A673 (cell line): ENCODE data around the gene SPOCD1. TPM values are rescaled to one million over a fixed set of nuclear protein-coding genes. Genes with fewer than 3 reads are reported as not detected.
"Not testable (repeated sequence)": the region's sequence is repeated elsewhere in the genome, so short reads cannot be mapped to it uniquely, and the experiment has no call there.

Experiments
- BruUV-seq: library from RNA; stranded (reverse); fragments of 400-500 nt; replicated peaks from 2 replicates; lab custom pipeline; 2021; lab: Mats Ljungman, UMichigan
- CTCF ChIA-PET: fragments of 300-600 bp; sonication (Branson Sonifier 250); formaldehyde crosslinking; loops from one replicate; lab custom pipeline; 2022; ENCODE audit warnings: antibody characterized with exemption; lab: Charles Lee
- POLR2A ChIA-PET: fragments of 300-600 bp; sonication (Branson Sonifier 250); formaldehyde crosslinking; loops from one replicate; lab custom pipeline; 2022; ENCODE audit warnings: antibody characterized with exemption; ENCODE audit not compliant: low non-redundant PET; lab: Charles Lee
- DNase-seq: peaks from one replicate; pipeline ENCODE4 v3.0.0-alpha.2; 2015; ENCODE audit warnings: low spot score
- H3K27ac ChIP-seq: fragments of 200-600 bp; sonication (generic); 2 replicates; pipeline ENCODE4 v1.5.1; 2016; ENCODE audit warnings: mixed run types, low read depth, mild to moderate bottlenecking, mixed read lengths, antibody characterized with exemption, low read length; ENCODE audit not compliant: poor library complexity, severe bottlenecking
- H3K27me3 ChIP-seq: fragments of 200-600 bp; sonication (generic); replicated peaks from 2 replicates; pipeline ENCODE4 v1.6.1; 2017; ENCODE audit warnings: mixed run types, low read depth, mild to moderate bottlenecking, mixed read lengths, antibody characterized with exemption, low read length; ENCODE audit not compliant: insufficient read depth, poor library complexity
- H3K36me3 ChIP-seq: fragments of 200-600 bp; sonication (generic); 2 replicates; pipeline ENCODE4 v1.6.1; 2016; ENCODE audit warnings: mixed run types, mild to moderate bottlenecking, mixed read lengths, antibody characterized with exemption, low read length; ENCODE audit not compliant: insufficient read depth, poor library complexity, severe bottlenecking
- H3K4me1 ChIP-seq: fragments of 200-600 bp; sonication (generic); 2 replicates; pipeline ENCODE4 v1.6.1; 2017; ENCODE audit warnings: mixed run types, mild to moderate bottlenecking, mixed read lengths, antibody characterized with exemption, low read length; ENCODE audit not compliant: insufficient read depth, poor library complexity, severe bottlenecking
- H3K4me3 ChIP-seq: fragments of 200-600 bp; sonication (generic); 2 replicates; pipeline ENCODE4 v1.5.1; 2016; ENCODE audit warnings: low read depth, mixed run types, mild to moderate bottlenecking, mixed read lengths, low read length; ENCODE audit not compliant: poor library complexity, severe bottlenecking
- H3K9me3 ChIP-seq: fragments of 200-600 bp; sonication (generic); 2 replicates; pipeline ENCODE4 v1.6.1; 2016; ENCODE audit warnings: mixed run types, low read depth, mild to moderate bottlenecking, mixed read lengths, antibody characterized with exemption, low read length; ENCODE audit not compliant: poor library complexity, severe bottlenecking
- CTCF ChIP-seq: fragments of 300-800, 200-600 bp; sonication (generic); conservative IDR thresholded peaks from 2 replicates; pipeline ENCODE4 v1.5.1; 2017; ENCODE audit warnings: low read depth, mild to moderate bottlenecking, antibody characterized with exemption, low read length, moderate library complexity, mixed read lengths
- EZH2 ChIP-seq: fragments of 200-600 bp; sonication (generic); IDR thresholded peaks from 2 replicates; pipeline ENCODE4 v1.6.1; 2017; ENCODE audit warnings: borderline replicate concordance, low read depth, mild to moderate bottlenecking, mixed read lengths, antibody characterized with exemption, low read length; ENCODE audit not compliant: poor library complexity, severe bottlenecking
- intact Hi-C: fragments of 100-400 bp; cut with micrococcal nuclease; formaldehyde crosslinking; loops from one replicate; pipeline ENCODE4 v1.10.0; 2022; ENCODE audit not compliant: unreplicated experiment
- total RNA-seq: library from RNA; stranded (reverse); gene quantifications from 2 replicates; pipeline ENCODE4 v1.2.3, GENCODE V29; 2021

The SPOCD1 gene
- total RNA-seq, 1 experiment from 2014 or later = 0.58 TPM

GRCh38 chr1:31822766-31823165 is 6.9 kb upstream of the SPOCD1 start:
- H3K36me3 ChIP-seq = no peaks in the 10 kb centered on the region
- DNase-seq = no peak
- ChIA-PET CTCF (no interaction called here), POLR2A (no interaction called here)
- intact Hi-C loops = no loop called here
- H3K9me3 ChIP-seq = no peaks in the 10 kb centered on the region
- no peaks in the 10 kb centered on the region for H3K4me1 ChIP-seq
- BruUV-seq = no TSS peak
- H3K27me3 ChIP-seq = no peaks in the 10 kb centered on the region
- H3K27ac ChIP-seq = no peak overlapping the region
- H3K4me3 ChIP-seq = no peak overlapping the region
- TF ChIP-seq EZH2 = no peak
- TF ChIP-seq CTCF = no peak

DNA sequence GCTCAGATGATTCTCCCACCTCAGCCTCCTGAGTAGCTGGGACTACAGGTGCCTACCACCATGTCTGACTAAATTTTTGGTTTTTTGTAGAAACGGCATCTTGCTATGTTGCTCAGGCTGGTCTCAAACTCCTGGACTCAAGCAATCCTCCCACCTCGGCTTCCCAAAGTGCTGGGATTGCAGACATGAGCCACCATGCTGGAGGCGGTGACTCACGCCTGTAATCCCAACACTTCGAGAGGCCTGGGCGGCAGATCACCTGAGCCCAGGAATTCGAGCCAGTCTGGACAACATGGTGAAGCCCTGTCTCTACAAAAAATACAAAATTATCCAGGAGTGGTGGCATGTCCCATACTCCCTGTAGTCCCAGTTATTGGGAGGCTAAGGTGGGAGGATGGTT is 4.4 kb upstream of the SPOCD1 start:
- H3K4me3 ChIP-seq, H3K4me1 ChIP-seq, CTCF ChIA-PET, BruUV-seq, H3K27ac ChIP-seq, POLR2A ChIA-PET, H3K27me3 ChIP-seq, H3K9me3 ChIP-seq, H3K36me3 ChIP-seq, intact Hi-C loops, DNase-seq: not testable (repeated sequence)

DNA sequence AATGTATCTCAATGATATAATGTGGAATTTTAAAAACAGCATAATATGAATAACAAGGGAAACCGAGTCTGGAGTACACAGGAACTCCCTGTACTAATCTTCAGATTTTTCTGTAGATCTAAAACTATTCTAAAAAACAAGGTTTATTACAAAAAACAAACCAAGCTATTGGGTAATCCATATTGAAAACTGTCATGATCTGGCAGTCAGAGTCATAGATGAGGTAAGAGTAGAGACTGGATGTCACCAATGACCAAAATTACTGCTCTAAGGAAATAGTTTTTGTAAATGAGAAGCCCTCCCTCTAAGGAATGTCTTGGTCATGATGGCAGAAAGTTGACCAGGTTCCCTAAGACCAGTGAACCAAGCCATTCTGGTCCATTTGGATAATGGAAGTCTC is 2.4 kb upstream of the SPOCD1 start:
- ChIA-PET POLR2A (no interaction called here), CTCF (no interaction called here)
- TF ChIP-seq EZH2 = no peak
- TF ChIP-seq CTCF = no peak

DNA sequence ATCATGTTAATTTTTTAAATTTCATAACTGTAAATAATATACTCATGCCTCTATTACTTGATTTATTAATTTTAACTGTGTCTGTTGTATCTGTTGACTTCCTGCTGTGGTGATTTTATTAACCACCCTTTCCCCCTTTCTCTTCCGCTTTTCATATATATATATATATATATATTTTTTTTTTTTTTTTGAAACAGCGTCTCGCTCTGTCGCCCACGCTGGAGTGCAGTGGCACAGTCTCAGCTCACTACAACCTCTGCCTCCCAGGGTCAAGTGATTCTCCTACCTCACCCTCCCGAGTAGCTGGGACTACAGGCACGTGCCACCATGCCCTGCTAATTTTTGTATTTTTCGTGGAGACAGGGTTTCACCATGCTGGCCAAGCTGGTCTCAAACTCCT is 1.1 kb upstream of the SPOCD1 start:
- CTCF ChIA-PET = interaction anchor here (1.2 to 2.1 kb wide), 2 partner anchors 15 to 147 kb away, joined by 4 to 10 read pairs; no protein-coding TSS in a partner anchor
- intact Hi-C loops = loop anchor here (5.0 kb wide), 1 partner anchor 145 kb away; no protein-coding TSS in a partner anchor
- not testable (repeated sequence) for BruUV-seq

More for the DNA sequence above, 2.4 kb upstream of the SPOCD1 start:
- Histone ChIP-seq H3K27ac (no peak overlapping the region), H3K4me1 (no peaks in the 10 kb centered on the region), H3K36me3 (no peaks in the 10 kb centered on the region), H3K27me3 (no peaks in the 10 kb centered on the region), H3K4me3 (no peak overlapping the region), H3K9me3 (no peaks in the 10 kb centered on the region)
- BruUV-seq = no TSS peak
- DNase-seq = no peak
- intact Hi-C loops = loop anchor here (5.0 kb wide), 1 partner anchor 144 kb away; no protein-coding TSS in a partner anchor

GRCh38 chr1:31816501-31816900 is 679 bp upstream of the SPOCD1 start:
- H3K4me3 ChIP-seq, BruUV-seq, H3K4me1 ChIP-seq, H3K27ac ChIP-seq, H3K9me3 ChIP-seq, H3K27me3 ChIP-seq, POLR2A ChIA-PET, DNase-seq, H3K36me3 ChIP-seq: not testable (repeated sequence)
- intact Hi-C loops = loop anchor here (5.0 kb wide), 1 partner anchor 146 kb away; no protein-coding TSS in a partner anchor
- CTCF ChIA-PET = interaction anchor here (1.2 to 2.1 kb wide), 2 partner anchors 16 to 148 kb away, joined by 4 to 10 read pairs; no protein-coding TSS in a partner anchor

More for the DNA sequence above, 1.1 kb upstream of the SPOCD1 start:
- H3K27ac ChIP-seq, H3K36me3 ChIP-seq, H3K4me1 ChIP-seq, H3K4me3 ChIP-seq, POLR2A ChIA-PET, H3K9me3 ChIP-seq, DNase-seq, H3K27me3 ChIP-seq: not testable (repeated sequence)
